Uterus (tissue), 4 donors: ENCODE results near the gene WNT9A. TPM values are rescaled to one million over a fixed set of nuclear protein-coding genes. Genes with fewer than 3 reads are reported as not detected.

Source experiments
- DNase-seq, 2 donors: peaks; one replicate each; pipeline ENCODE4 v3.0.0-alpha.2; 2019 to 2020
- H3K27ac ChIP-seq, 2 donors: fragments of 200-600 bp; sonication (generic); 1 replicate in 1 of 2; 2 replicates in 1 of 2; pipeline ENCODE4 v1.5.1; 2016 to 2018
- H3K27me3 ChIP-seq, 2 donors: fragments of 200-600 bp; sonication (generic); one replicate each; pipeline ENCODE4 v1.5.1; 2018 to 2019; ENCODE audit warnings: control low read depth in 1 of 2
- H3K36me3 ChIP-seq, 2 donors: fragments of 200-600 bp; sonication (generic); one replicate each; pipeline ENCODE4 v1.5.1; 2019; ENCODE audit warnings: control low read depth in 1 of 2
- H3K4me1 ChIP-seq, 2 donors: fragments of 200-600 bp; sonication (generic); one replicate each; pipeline ENCODE4 v1.5.1; 2018 to 2019; ENCODE audit warnings: control low read depth in 1 of 2
- H3K4me3 ChIP-seq, 2 donors: fragments of 200-600 bp; sonication (generic); 1 replicate in 1 of 2; 2 replicates in 1 of 2; pipeline ENCODE4 v1.5.1; 2018 to 2019; ENCODE audit warnings: mild to moderate bottlenecking in 1 of 2
- H3K9me3 ChIP-seq, 2 donors: fragments of 200-600 bp; sonication (generic); one replicate each; pipeline ENCODE4 v1.5.1; 2019; ENCODE audit warnings: control low read depth in 1 of 2
- POLR2A ChIP-seq, 2 donors: fragments of 450-650 bp; IDR thresholded peaks; one replicate each; pipeline ENCODE4 v1.6.1; 2016; ENCODE audit warnings: antibody characterized with exemption in 2 of 2, mild to moderate bottlenecking in 1 of 2, moderate library complexity in 1 of 2
- intact Hi-C: fragments of 100-400 bp; cut with DNase I; formaldehyde crosslinking; loops from one replicate; pipeline ENCODE4 v1.15.1; 2023; ENCODE audit warnings: low total_unique reads
- total RNA-seq, 4 donors: library from RNA; depleted of rRNA in 3 of 4; stranded (reverse); fragments of >200 nt in 3 of 4; gene quantifications; one replicate each; pipeline versions ENCODE4 v1.1.0 to v1.2.4, GENCODE V29; 2014 to 2023
- TF ChIP-seq, protein P1 (sequence below), 4 experiments: fragments of 200-600 bp in 2 of 4; fragments of 450-650 bp in 2 of 4; sonication (generic) in 2 of 4; IDR thresholded peaks; one replicate each; pipeline ENCODE4 v1.5.1; 2016 to 2019; ENCODE audit warnings: antibody characterized with exemption in 4 of 4, mild to moderate bottlenecking in 2 of 4, moderate library complexity in 1 of 4
- donor health status: DM: yes; HTN: yes; CAD: no.

The WNT9A gene
- total RNA-seq, 4 donors from 2014 or later = 2.4 to 6.8 (median 4.4) TPM; not detected in 1

DNA sequence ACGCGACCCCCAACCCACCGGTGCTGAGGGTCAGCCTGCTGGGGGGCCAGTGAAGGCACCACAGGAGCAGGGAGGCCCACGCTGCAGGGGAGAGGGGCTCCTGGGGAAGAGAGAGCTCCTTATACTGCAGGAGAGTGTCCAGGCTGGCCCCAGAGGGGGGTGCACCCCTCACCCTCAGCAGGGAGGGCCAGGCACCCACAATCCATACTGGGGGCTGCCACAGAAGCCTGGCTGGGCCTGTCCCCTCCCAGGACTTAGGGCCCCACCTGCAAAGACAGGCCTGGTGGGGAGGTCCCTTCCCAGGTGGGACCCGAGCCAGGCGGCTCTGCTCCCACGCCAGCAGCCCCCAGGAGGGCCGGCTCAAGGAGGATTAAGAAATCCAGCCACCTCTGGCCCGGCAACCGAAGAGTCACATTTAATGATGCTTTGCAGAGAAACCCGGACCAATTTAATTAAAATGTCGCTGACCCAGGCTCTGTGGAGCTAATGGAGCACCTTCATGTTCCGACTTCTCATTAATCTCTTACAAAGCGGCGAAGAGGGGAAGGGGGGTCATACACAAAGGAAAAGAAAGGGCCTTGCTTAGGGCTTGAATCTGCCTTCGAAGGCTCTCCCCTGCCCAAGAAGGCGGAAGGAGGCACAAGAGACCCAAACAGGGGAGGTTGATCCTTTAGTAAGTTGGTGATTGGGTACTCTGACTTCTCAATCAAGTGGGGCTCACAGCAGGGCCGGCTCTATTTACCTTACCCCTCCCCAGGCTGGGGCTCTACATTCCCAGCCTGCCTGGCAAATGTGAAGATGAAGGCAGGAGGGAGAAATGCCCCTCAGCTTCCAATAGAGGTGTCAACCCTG is 25.0 kb downstream of the WNT9A start:
- Histone ChIP-seq H3K27ac (no peak overlapping the region), H3K9me3 (no peaks in the 10 kb centered on the region), H3K4me1 (no peaks in the 10 kb centered on the region), H3K36me3 (no peaks in the 10 kb centered on the region), H3K27me3 (no peaks in the 10 kb centered on the region), H3K4me3 (no peak overlapping the region)
- no peak for DNase-seq
- intact Hi-C loops = no loop called here
- no peak for TF ChIP-seq POLR2A (IDR thresholded peaks at IDR 0.05)
- TF ChIP-seq, protein P1, sequence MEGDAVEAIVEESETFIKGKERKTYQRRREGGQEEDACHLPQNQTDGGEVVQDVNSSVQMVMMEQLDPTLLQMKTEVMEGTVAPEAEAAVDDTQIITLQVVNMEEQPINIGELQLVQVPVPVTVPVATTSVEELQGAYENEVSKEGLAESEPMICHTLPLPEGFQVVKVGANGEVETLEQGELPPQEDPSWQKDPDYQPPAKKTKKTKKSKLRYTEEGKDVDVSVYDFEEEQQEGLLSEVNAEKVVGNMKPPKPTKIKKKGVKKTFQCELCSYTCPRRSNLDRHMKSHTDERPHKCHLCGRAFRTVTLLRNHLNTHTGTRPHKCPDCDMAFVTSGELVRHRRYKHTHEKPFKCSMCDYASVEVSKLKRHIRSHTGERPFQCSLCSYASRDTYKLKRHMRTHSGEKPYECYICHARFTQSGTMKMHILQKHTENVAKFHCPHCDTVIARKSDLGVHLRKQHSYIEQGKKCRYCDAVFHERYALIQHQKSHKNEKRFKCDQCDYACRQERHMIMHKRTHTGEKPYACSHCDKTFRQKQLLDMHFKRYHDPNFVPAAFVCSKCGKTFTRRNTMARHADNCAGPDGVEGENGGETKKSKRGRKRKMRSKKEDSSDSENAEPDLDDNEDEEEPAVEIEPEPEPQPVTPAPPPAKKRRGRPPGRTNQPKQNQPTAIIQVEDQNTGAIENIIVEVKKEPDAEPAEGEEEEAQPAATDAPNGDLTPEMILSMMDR (IDR thresholded peaks at IDR 0.05) = no peak

DNA sequence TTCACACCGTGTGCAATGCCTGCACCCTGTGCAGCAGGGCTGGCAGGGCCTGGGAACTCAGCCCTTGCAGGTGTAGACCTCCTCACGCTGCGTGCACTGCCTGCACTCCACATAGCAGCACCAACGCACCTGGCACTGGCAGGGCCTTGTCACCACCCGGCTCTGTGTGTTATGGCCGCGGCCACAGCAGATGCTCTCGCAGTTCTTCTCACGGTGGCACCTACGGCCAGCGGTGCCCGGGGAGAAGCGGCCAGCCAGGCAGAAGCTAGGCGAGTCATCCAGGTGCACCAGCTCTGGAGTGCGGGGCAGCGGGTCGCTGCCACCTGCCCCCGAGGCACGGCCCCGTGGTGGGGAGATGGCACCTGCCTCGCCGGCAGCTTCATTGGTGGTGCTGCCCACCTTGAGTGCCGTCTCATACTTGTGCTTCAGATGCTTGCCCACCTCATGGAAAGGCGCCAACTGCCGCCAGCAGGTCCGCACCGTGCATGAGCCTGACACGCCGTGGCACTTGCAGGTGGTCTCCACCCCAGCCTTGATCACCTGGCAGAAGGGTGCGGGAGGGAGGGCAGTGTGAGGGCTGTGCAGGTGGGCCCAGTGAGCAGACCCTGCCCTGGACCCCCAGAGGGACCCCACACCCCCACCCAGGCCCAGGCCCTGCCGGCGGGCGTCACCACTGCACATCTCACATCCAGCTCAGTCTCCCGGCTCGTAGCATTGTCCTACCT is 26.1 kb downstream of the WNT9A start:
- Histone ChIP-seq H3K27ac (no peak overlapping the region), H3K9me3 (no peaks in the 10 kb centered on the region), H3K4me3 (no peak overlapping the region), H3K27me3 (no peaks in the 10 kb centered on the region), H3K4me1 (no peaks in the 10 kb centered on the region), H3K36me3 (no peaks in the 10 kb centered on the region)
- DNase-seq = no peak
- TF ChIP-seq, protein P1 (IDR thresholded peaks at IDR 0.05) = no peak
- no peak for TF ChIP-seq POLR2A (IDR thresholded peaks at IDR 0.05)
- intact Hi-C loops = no loop called here

DNA sequence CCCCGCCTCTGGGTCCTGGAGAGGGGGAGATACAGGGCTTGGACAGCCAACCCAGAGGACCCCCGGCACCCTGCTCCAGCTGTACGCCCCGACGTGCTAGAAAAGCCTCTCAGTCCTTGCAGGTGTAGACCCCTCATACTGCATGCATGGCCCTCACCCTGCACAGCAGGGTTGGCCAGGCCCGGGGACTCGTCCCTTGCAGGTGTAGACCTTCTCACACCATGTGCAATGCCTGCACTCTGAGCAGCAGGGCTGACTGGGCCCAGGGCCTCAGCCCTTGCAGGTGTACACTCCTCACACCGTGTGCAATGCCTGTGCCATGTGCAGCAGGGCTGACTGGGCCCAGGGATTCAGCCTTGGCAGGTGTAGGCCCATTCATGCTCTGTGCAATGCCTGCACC is 26.8 kb downstream of the WNT9A start:
- TF ChIP-seq POLR2A (IDR thresholded peaks at IDR 0.05) = no peak
- TF ChIP-seq, protein P1 (IDR thresholded peaks at IDR 0.05) = no peak
- Histone ChIP-seq H3K4me1 (no peaks in the 10 kb centered on the region), H3K27ac (no peak overlapping the region), H3K36me3 (no peaks in the 10 kb centered on the region), H3K9me3 (no peaks in the 10 kb centered on the region), H3K27me3 (no peaks in the 10 kb centered on the region), H3K4me3 (no peak overlapping the region)
- DNase-seq = no peak
- intact Hi-C loops = no loop called here

DNA sequence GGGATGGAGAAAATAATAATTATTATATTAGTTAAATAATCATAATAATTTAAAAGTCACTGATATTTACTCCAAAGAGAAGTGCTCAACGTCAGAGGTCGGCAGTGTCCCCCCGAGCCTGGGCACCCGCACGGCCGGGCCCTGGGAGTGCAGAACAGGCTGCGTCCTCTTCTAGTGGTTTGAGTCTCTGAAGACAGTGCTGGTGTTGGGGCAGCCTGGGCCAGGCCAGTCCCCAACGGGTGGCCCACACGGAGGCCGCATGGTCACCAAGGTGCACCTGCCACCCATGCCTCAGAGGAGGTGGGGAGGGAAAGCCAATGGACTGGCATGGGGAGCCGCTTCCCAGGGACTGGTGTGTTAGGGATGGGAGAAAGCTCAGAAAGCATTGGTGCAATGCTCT is 27.3 kb downstream of the WNT9A start:
- Histone ChIP-seq H3K9me3 (no peaks in the 10 kb centered on the region), H3K27me3 (no peaks in the 10 kb centered on the region), H3K4me1 (no peaks in the 10 kb centered on the region), H3K4me3 (no peak overlapping the region), H3K36me3 (no peaks in the 10 kb centered on the region), H3K27ac (no peak overlapping the region)
- intact Hi-C loops = no loop called here
- TF ChIP-seq, protein P1 (IDR thresholded peaks at IDR 0.05) = no peak
- TF ChIP-seq POLR2A (IDR thresholded peaks at IDR 0.05) = no peak
- DNase-seq = no peak

DNA sequence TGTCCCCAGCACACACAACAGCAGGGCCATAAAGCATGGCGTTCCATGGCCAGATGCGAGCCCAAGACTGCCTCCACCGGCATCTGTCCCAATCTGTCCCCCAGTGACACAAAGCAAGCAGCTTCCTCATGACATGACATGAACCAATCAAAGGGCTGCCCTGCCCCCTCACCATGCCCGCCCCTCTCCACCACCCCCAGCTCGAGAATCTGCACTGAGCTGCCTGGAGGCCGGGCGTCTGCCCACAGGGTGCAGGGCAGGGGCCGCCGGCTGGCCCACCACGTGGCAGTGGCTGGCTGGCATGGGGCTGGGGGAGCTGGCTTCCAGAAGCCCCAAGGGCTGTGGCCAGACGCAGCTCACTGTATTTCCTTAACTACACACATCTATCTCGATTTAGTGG is 27.8 kb downstream of the WNT9A start:
- no peaks in the 10 kb centered on the region for H3K4me1 ChIP-seq
- no peak overlapping the region for H3K27ac ChIP-seq
- H3K4me3 ChIP-seq = no peak overlapping the region
- intact Hi-C loops = no loop called here
- TF ChIP-seq POLR2A (IDR thresholded peaks at IDR 0.05) = no peak
- TF ChIP-seq, protein P1 (IDR thresholded peaks at IDR 0.05) = no peak
- no peaks in the 10 kb centered on the region for H3K36me3 ChIP-seq
- H3K27me3 ChIP-seq = no peaks in the 10 kb centered on the region
- no peak for DNase-seq
- no peaks in the 10 kb centered on the region for H3K9me3 ChIP-seq
